GM18498 (cell line): ENCODE measurements around the gene APRT.
"Not testable (repeated sequence)": the region's sequence is repeated elsewhere in the genome, so short reads cannot be mapped to it uniquely, and the experiment has no call there.

Experiments
- ATAC-seq: cut with Tn5 transposase; IDR thresholded peaks from one replicate; pipeline ENCODE4 v1.9.1; 2021; ENCODE audit warnings: mild to moderate bottlenecking, moderate library complexity; ENCODE audit not compliant: unreplicated experiment

APRT gene

DNA sequence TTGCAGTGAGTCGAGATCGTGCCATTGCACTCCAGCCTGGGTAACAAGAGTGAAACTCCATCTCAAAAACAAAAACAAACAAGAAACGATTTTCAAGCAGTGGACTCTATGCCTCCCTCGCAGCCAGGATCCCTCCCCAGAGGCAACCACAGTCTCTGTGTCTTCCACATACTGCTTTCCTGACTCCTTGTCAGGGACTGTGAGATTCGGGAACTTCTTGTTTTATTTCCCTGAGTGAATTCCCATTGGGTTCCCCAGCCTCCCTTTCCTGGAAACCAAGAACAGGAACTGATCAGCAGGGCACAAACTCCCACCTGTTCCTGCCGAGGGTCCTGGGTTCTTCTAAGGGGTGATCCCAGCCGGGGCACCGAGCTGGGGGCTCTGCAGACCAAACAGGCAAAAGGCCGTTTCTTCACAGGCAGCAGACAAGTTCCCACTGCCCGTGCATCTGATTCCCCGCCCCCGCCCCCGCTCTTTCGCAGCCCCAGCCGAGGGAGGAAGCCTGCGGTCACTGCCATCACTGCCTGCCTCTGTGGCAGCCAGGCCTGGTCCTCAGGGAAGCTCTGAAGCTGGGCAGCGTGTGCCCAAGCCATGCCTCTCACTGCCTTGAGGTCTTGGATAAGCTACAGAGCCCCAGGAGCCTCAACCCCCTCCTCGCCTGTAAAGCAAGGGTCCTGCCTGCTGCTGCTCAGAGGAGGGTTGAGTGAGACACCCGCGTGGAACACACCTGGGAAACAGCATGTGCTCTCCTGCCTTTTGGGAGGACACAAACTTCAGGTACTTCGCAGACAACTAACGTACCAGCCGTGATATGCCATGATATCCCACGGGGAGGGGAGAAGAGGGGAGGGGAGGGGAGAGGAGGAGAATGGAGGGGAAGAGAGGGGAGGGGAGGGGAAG is 21.2 kb downstream of the APRT start:
- ATAC-seq, result no peak

DNA sequence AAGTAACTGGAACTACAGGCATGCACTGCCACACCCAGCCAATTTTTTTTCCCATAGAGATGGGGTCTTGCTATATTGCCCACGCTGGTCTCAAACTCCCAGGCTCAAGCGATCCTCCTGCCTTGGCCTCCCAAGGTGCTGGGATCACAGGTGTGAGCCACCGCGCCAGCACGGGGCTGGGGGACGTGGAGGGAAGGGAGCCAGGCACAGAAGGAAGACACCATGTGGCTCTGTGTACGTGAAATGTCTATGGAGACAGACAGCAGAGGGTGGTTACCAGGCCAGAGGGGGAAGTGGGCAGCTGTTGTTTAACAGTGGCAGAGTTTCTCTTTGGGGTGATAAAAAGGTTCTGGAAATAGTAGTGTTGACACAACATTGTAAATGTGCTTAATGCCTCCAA is 22.1 kb downstream of the APRT start:
- ATAC-seq, result no peak

DNA sequence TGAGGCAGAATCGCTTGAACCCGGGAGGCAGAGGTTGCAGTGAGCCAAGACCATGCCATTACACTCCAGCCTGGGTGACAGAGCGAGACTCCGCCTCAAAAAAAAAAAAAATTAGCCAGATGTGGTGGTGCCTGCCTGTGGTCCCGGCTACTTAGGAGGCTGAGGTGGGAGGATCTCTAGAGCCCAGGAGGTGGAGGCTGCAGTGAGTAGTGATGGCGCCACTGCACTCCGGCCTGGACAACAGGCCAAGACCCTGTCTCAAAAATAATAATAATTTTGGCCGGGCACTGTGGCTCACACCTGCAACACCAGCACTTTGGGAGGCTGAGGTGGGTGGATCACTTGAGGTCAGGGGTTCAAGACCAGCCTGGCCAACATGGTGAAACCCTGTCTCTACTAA is 23.0 kb downstream of the APRT start:
- ATAC-seq, result not testable (repeated sequence)

DNA sequence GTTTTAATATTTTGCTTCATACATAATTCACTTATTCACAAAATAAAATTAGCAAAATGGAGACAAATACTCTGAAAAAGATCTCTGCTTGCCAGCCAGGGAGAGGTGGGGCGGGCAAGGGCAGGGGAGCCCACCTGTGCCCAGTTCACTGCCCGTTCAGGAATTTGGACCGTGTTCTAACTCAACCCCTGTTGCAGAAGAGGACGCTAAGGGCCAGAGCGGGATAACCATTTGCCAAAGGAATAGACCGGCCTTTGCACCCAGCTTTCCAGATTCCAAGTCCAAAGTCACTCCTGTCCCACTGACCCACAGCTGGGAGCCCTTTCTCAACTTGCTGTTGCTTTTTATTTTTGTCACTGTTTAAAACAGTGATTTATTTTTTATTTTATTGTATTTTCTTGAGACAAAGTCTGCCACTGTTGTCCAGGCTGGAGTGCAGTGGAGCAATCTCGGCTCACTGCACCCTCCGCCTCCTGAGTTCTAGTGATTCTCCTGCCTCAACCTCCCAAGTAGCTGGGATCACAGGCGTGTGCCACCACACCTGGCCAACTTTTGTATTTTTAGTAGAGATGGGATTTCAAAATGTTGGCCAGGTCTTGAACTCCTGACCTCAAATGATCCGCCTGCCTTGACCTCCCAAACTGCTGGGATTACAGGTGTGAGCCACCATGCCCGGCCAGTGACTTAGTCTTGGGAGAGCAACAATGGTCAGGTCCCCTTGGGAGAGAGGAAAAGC is 24.0 kb downstream of the APRT start:
- ATAC-seq, result no peak

DNA sequence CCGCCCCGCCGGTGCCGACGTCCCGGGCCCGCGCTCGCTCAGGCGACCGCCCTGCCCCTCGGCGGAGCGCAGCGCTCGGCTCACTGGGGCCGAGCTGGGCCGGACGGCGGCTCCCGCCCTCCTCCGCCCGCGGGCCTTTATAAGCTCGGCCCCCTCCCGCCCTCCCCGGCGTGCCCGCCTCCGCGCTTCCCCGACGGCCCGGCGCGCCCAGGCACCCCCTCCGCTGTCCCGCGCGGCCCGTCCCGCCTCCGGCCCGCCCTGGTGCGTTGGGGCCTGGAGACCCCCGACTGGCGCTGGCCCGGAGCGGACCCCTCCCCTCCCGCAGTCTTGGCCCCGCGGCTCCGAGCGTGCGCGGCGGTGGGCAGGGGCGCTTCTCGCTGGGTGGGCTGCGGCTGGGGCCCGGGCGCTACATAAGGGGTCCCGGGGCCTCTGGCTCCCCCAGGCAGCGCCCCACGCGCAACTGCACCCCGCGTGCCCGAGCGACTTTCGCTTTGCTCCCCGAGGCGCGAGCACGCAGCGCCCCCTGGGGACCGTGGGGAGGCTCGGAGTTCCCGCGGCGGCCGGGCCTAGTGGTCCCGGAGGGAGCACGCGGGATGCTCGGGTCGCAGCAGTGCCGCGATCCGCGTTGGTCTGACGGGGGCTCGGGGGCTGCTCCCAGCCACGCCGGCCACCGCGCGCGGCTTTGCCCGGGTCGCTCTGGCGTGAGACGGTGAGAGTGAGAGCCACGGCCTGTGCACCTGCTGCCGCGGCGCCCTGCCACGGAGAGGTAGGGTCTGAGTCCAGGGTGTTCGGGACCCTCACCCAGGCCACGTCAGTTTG is 26.4 kb downstream of the APRT start, which contains the start of gene PIEZO1:
PIEZO1 (minus strand) TSS at position 115 of the 819 bp plus-strand sequence. CDS start 256 bp downstream, outside the sequence.
- ATAC-seq, result peak; percentile 39

DNA sequence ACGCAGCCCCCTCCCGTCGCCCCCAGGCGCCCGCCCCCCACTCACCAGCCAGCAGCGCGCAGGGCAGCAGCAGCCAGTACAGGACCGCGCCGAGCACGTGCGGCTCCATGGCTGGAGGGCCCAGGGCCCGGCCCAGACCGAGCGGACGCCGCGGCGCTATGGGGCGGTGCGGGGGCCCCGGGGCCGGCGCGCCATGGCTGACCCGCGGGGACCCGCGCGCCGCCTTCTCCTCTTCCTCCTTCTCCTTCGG is 26.9 kb downstream of the APRT start:
- peak; percentile 34 for ATAC-seq

DNA sequence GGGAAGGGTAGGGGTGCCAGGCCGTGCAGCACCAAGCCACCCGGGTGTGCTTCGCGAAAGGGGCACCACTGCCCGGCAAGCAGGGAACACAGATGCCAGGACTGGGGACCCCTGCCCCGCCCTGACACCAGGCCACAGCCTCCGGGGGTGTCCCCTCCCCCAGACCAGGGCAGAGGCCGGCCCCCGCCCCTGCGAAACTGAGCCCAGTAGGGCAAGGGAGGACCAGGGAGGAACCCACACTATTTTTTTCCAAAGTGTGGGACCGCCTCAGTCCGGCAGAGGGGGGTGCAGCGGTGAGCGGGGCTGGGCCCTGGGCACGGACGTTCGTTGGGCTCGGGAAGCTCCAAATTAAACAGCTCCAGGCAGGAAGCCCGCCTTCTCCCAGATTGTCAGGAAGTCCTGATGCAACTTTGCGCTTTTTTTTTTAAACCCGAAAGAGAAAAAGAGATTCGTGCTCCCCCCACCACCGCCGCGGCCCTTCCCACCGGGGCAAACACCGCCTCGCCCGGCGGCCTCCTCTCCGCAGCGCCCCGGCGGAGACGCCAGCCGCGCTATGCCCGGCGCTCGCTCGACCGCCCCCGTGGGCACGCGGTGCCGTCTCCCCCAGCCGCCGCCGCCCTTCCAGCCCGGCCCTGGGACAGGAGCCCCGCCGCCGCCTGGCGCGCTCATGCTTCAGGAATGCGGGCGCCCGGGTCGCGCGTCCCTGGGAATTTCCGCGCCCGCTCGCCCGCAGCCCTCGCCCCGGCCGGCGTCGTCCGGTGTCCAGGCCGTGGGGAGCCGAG is 27.5 kb downstream of the APRT start:
- ATAC-seq, result no peak

DNA sequence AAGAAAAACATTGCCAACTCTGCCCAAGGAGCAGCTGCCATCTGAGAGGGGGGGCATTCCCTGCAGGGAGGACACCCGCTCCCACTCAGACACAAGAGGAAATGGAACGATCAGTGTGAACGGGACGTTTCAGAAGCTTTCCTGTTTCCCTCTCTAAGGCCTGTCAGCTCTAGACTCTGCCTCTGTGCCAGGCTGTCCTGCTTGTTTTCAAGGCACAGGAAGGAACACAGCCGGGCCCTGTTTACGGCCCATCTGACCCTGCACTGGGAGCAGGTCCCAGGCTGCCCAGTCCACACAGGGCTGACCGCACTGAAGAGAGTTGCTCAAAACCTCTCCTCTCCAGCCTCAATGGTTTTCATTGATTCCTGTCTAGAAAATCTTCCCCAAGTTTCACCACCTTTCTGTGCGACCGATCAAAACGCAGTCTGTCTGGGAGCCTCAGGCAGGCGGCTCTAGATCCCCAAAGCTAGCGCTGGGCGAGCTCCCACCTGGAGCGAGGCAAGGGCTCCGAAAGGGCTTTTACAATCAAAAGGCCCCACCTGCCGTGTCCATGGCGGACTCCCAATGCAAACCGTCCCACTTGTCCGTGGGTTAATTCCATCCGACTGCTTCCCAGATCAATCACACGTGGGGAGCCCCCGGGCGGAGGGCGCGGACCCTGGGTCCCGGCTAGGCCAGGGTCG is 28.2 kb downstream of the APRT start:
- ATAC-seq, result no peak

DNA sequence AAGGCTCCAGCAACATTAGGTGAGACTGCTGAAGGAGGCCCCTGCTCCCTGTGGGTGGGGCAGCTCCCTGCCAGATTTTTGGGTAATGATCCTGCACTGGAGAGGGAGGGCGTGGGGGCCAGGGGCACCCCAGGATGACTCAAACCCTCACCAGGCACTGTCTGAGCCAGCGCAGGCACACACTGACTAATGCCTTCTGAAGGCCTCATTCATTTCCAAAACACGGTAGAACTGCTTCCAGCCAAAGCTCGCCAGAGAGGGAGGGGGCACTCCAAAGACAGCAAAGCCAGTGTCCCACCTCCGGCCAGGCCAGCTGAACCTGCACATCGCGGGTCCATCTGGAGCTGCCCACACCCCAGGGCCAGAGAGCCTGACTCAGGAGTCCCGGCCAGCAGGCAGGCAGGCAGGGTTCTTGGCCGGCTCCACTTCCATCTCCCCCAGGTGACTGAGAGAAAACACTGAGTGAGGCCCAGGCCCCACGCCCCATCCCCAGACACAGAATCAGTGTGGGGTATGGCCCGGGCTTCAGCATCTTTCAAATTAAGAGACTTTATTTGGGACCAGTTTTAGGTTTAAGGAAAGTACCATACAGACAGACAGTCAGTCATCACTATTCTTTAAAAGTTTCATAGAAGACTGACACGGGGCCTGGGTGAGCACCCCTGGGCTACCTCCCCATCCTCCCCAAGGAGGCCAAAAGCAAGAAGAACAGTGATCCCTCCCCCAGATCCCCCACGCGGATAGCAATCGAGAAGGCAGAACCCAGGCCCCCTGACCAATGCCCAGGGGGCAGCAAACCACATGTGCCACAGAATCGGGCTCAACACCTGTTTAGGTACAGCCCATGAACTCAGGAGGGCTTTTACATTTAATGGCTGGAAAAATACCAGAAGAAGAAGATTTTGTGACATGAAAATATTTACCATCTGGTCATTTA is 29.0 kb downstream of the APRT start:
- ATAC-seq, result no peak

DNA sequence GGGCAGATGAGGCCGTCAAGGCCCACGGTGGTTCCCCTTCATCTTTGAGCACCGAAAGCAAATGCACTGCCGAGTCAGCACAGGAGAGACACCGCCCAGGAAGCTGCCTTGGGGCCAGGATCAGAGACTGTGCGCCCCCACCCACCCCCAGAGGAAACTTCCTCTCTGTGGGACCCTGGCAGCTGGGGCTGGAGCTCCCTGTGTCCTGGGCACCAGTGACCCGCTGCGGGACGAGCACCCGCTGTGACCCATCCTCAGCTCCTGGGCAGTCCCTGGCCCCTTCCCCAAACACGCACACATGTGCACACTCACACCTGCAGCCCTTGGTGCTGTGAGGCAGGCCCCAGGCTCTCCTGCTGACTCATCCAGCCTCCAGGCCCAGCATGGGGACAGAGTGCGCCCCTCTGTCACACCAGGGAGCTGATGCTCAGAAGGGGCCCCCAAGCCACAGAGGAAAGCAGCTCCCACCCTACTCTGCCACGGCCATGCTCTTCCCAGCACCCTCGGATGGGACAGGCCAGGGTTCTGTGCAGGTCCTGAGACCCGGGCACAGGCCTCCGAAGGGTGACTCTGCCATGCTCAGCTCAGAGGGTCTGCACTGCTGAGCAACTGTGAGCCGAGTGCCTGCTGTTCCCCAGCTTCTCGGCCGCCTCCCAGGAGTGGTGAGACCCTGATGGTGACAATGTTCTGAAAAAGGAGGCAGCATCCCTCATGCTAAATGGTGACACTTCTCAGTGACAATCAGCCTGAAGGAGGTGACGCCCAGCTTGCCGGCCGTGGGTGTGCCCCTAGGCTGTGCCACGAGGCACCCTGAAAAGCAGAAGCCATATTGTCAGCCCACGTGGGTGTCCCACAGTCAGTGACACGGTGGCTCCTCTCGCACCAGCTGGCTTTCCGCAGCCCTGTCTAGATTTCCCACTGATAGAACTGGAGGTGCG is 30.3 kb downstream of the APRT start:
- no peak for ATAC-seq

DNA sequence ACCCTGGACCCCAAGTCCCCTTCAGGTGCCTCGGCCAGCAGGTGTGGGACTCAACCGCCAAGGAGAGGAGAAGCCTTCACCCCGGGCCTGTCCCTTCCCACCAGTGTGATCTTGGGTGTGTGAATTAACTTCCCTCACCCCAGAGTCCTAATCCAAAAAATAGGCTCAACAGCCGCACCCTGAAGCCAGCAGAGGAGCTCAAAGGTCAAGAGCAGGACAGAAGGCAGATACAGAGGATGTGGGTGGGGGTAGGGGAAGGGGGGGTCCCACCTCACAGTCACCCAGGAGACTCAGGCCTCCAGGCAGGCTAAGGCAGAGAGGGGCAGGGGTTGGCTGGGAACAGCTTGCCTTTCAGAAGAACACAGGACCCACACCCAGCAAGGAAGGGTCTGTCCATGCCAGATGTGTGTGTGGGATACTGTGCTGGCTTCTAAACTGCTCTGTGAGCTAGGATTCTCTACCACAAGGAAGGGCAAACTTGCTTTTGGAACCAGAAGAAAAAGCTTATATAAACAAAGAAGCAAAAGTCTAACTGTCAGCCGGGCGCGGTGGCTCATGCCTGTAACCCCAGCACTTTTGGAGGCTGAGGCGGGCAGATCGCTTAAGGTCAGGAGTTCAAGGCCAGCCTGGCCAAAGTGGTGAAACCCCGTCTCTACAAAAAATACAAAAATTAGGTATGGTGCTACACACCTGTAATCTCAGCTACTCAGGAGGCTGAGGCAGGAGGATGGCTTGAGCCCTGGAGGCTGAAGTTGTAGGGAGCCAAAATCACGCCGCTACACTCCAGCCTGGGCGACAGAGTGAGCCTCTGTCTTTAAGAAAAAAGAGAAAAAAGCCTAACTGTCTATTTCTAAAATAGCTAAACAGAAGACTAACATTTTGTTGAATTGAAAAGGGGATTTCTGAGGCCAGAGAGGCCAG is 31.3 kb downstream of the APRT start:
- ATAC-seq, result no peak

DNA sequence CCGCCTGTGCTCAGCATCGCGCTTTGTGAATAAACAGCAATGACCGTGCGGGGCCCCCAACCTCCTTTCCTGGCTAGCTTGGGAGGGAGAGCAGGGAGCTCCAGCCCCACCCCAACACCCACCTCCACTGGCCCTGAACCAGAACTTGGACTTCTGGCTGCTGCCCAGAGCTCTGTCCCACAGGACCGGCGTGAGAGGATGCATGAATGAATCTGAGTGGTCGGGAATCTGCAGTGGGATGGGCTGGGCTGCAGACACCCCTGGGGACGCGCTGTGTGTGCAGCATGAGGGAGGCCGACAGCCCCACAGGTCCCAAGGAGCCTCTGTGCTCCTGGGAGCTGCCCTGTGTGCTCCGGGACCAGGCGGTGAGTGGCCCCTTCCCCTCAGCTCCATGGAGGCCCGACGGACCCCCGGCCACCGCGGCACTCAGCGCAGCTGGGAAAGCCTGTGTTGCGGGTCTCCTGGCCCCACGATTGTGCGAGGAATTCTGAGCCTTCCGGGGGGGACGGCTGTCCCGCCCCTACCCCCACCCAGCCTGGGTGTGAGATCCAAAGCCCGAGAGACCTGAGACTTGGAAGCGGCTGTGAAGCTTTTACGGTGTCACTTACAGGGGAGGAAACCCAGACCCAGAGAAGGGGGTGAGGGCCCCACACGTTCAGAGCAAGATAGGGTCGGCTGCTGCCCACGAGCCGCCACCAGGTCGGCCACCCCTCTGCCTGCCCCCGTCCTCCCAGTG is 32.2 kb downstream of the APRT start:
- no peak for ATAC-seq

DNA sequence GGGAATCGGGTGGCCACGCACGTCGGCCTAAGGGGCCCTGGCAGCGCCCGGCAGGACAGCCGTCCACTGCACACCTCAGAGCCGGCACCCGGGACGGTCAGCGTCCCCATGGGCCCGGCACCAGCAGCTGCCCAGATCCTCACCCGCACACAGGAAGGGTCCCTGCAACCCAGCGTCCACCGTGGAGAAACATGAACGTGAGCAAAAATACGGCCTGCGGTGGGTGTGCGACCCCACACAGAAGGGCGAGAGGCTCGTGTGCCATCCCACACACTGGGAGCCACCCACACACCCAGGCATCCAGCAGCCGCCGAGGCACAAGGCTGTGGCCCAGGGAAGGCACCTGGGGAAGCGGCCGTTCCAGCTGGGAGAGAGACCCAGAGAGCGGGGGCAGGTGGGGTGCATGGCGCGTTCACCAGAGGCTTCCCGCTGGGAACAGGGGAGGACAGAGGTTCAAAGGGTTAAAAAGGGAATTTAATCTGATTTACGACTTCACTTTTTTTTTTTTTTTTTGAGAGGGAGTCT is 33.1 kb downstream of the APRT start:
- ATAC-seq, result no peak

DNA sequence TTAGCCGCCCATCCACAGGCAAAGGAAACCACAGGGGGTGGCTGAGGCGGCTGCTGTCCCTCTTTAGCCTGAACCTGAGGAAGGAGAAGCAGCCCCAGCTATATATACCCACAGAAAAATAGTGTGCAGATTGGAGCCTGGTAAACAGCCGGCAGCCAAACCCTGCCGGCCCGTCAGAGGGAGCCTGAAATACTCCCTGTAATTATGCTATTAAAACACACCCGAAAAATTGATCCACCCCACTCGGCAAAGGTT is 33.5 kb downstream of the APRT start:
- ATAC-seq, result no peak

DNA sequence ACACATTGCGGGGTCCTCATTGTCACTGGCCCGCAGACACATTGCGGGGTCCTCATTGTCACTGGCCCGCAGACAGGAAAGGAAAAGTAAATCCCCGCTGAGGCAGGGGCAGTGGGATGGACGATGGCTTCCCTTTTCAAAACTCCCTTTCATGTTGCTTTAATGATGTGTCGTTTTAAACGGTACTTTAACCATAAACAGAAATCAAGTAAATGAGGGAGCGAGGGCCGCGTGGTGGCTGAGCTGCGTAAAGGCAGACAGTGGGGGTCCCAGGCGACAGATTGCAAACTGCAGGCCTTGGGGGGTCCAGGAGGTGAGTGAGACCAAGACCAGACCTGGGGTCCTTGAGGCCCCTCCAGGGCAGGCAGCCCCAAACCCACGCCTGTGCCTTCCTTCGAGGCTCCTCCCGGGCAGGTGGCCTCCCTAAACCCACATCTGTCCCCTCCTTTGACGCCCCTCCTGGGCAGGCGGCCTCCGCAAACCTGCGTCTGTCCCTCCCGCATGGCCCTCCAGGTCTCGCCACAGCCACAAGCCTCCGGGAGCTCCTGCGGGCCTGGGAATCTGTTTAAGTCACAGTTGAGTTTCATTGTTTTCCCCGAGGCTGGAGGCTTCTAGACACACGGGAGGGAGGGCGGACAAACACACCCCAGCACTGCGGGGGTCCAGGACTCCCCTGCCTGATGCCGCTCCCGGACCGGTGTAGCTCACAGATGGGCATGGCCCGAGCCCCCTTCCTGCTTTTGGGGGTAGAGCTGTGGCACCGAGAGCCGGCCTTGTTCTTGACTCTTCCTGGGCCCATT is 34.1 kb downstream of the APRT start:
- ATAC-seq, result no peak
